Measurements from ENCODE around the gene TMEM52.

GRCh38 chr1:1959459-1959839 is 40.4 kb upstream of the TMEM52 start:
- TF ChIP-seq KDM1A (IDR thresholded peaks at IDR 0.05; ENCODE audit: low read depth) (no peak), CTCF (IDR thresholded peaks at IDR 0.05) (no peak), POLR2A (IDR thresholded peaks at IDR 0.05; ENCODE audit: low read length) (no peak), BHLHE40 (IDR thresholded peaks at IDR 0.05; ENCODE audit: low read depth, low read length) (no peak)
